Activated CD8-positive, alpha-beta T cell treated with anti-CD3 and anti-CD28 coated beads for 36 hours (primary cell): ENCODE data around the gene TBC1D22A. TPM values are rescaled to one million over a fixed set of nuclear protein-coding genes. Genes with fewer than 3 reads are reported as not detected.

Experiments used
- ATAC-seq: fragments of 200-7000 bp; cut with Tn5 transposase; one replicate; pipeline ENCODE4 v1.10.0; 2021; ENCODE audit warnings: mild to moderate bottlenecking, moderate library complexity
- CTCF ChIA-PET: fragments of 350-600 bp; sonication (Branson Sonifier 250); formaldehyde crosslinking; loops from one replicate; lab custom pipeline; 2021; ENCODE audit warnings: antibody characterized with exemption; lab: Charles Lee
- POLR2A ChIA-PET: fragments of 350-600 bp; sonication (Branson Sonifier 250); formaldehyde crosslinking; loops from one replicate; lab custom pipeline; 2021; ENCODE audit warnings: antibody characterized with exemption; lab: Charles Lee
- DNase-seq: peaks from one replicate; pipeline ENCODE4 v3.0.0-alpha.2; 2020
- H3K27ac Mint-ChIP-seq: one replicate; pipeline ENCODE4 v1.8.0; 2021; ENCODE audit warnings: mild to moderate bottlenecking, mixed read lengths
- H3K27me3 Mint-ChIP-seq: one replicate; pipeline ENCODE4 v1.8.0; 2021; ENCODE audit warnings: mixed read lengths
- H3K36me3 Mint-ChIP-seq: one replicate; pipeline ENCODE4 v1.8.0; 2021; ENCODE audit warnings: low read depth, mixed read lengths
- H3K4me1 Mint-ChIP-seq: one replicate; pipeline ENCODE4 v1.8.0; 2021; ENCODE audit warnings: low read depth, mixed read lengths
- H3K4me3 Mint-ChIP-seq: one replicate; pipeline ENCODE4 v1.8.0; 2021; ENCODE audit warnings: mild to moderate bottlenecking, moderate library complexity, mixed read lengths
- H3K9me3 Mint-ChIP-seq: one replicate; pipeline ENCODE4 v1.8.0; 2021; ENCODE audit warnings: mixed read lengths
- intact Hi-C: fragments of 100-400 bp; cut with micrococcal nuclease; formaldehyde crosslinking; loops from one replicate; pipeline ENCODE4 v1.10.0; 2022
- total RNA-seq, 2 experiments: library from RNA; stranded (reverse); gene quantifications; one replicate each; pipeline ENCODE4 v1.2.3, GENCODE V29; 2021
- TF ChIP-seq, protein P1 (sequence below): fragments of 200-600 bp; IDR thresholded peaks from one replicate; pipeline ENCODE4 v1.8.0; 2022; ENCODE audit warnings: antibody characterized with exemption, mild to moderate bottlenecking

Gene TBC1D22A
- total RNA-seq, 2 experiments from 2014 or later: 41.0 to 42.8 TPM

DNA sequence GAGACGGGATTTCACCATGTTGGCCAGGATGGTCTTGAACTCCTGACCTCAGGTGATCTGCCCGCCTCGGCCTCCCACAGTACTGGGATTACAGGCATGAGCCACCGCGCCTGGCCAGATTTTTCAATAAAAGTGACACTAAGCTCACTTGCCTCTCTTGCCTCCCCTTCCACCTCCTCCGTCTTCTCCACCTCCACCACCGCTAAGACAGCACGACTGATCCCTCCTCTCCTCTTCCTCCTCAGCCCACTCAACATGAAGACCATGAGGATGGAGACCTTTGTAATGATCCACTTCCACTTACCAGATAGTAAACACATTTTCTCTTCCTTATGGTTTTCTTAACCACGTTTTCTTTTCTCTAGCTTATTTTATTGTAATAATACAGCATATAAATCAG is 38.6 kb upstream of the TBC1D22A start:
- H3K4me1 Mint-ChIP-seq: peaks cover 31% of the 10 kb centered on the region
- no peak for ATAC-seq
- no peaks in the 10 kb centered on the region for H3K9me3 Mint-ChIP-seq
- intact Hi-C loops: no loop called here
- no peak overlapping the region for H3K4me3 Mint-ChIP-seq
- TF ChIP-seq, protein P1, sequence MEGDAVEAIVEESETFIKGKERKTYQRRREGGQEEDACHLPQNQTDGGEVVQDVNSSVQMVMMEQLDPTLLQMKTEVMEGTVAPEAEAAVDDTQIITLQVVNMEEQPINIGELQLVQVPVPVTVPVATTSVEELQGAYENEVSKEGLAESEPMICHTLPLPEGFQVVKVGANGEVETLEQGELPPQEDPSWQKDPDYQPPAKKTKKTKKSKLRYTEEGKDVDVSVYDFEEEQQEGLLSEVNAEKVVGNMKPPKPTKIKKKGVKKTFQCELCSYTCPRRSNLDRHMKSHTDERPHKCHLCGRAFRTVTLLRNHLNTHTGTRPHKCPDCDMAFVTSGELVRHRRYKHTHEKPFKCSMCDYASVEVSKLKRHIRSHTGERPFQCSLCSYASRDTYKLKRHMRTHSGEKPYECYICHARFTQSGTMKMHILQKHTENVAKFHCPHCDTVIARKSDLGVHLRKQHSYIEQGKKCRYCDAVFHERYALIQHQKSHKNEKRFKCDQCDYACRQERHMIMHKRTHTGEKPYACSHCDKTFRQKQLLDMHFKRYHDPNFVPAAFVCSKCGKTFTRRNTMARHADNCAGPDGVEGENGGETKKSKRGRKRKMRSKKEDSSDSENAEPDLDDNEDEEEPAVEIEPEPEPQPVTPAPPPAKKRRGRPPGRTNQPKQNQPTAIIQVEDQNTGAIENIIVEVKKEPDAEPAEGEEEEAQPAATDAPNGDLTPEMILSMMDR: no peak
- no peak for DNase-seq
- ChIA-PET POLR2A (no interaction called here), CTCF (no interaction called here)
- H3K36me3 Mint-ChIP-seq: peaks cover 16% of the 10 kb centered on the region
- H3K27ac Mint-ChIP-seq: no peak overlapping the region
- H3K27me3 Mint-ChIP-seq: no peaks in the 10 kb centered on the region

DNA sequence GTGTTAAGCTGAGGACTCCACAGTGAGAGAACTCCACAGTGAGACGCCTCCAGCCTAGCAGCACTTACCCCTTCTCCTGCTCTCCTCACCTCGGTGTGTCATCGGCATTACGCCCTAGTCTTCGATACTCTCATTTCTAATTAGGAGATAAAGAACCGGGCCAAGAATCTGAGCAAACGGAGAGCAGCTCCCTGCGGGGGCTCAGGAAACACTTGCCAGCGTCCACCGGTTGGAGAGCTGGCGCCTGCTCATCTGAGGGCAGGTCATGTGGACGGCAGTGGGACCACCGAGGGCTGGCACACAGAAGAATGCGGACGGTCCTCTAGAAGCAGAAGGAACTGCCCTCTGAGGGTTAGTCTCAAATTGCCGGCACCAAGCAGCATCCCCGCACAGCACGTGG is 37.4 kb upstream of the TBC1D22A start:
- DNase-seq (no peak), ATAC-seq (no peak)
- intact Hi-C loops: no loop called here
- Mint-ChIP-seq H3K4me3 (no peak overlapping the region), H3K36me3 (peaks cover 14% of the 10 kb centered on the region), H3K9me3 (no peaks in the 10 kb centered on the region), H3K27me3 (no peaks in the 10 kb centered on the region), H3K27ac (no peak overlapping the region), H3K4me1 (peaks cover 34% of the 10 kb centered on the region)
- TF ChIP-seq, protein P1: no peak
- ChIA-PET CTCF (interaction anchor here (0.9 to 1.0 kb wide), 2 partner anchors 34 to 183 kb away, joined by 3 read pairs; no protein-coding TSS in a partner anchor), POLR2A (no interaction called here)

- intact Hi-C loops: no loop called here
- Mint-ChIP-seq H3K4me1 (peaks cover 46% of the 10 kb centered on the region), H3K9me3 (no peaks in the 10 kb centered on the region), H3K36me3 (peaks cover 13% of the 10 kb centered on the region), H3K27me3 (no peaks in the 10 kb centered on the region), H3K4me3 (no peak overlapping the region), H3K27ac (peak overlapping the region; percentile 10)
- no peak for ATAC-seq
- no peak for DNase-seq
- ChIA-PET CTCF (interaction anchor here (0.7 to 0.9 kb wide), 2 partner anchors 10 to 33 kb away, joined by 3 read pairs; no protein-coding TSS in a partner anchor), POLR2A (interaction anchor here (0.7 kb wide), 1 partner anchor 10 kb away, joined by 3 read pairs; no protein-coding TSS in a partner anchor)
- TF ChIP-seq, protein P1: no peak
Measured at GRCh38 chr22:46726066-46726985, 36.1 kb upstream of the TBC1D22A start.

DNA sequence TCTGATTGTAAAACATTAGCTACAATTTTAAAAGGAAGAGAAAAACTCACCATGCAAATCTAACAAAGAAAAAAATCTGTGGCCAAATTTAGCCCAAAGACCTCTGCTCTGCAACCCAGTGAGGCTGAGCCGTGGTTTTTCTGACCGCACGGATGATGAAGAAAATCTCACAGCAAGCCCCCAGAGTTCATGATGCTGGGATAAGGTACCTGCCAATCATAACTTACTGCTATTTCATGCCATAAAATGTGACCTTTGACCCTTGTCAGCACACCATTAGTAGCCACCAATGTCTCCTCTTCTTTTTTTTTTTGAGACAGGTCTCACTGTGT is 35.5 kb upstream of the TBC1D22A start:
- Mint-ChIP-seq H3K27ac (no peak overlapping the region), H3K4me1 (peaks cover 50% of the 10 kb centered on the region), H3K27me3 (no peaks in the 10 kb centered on the region), H3K4me3 (no peak overlapping the region), H3K36me3 (peaks cover 18% of the 10 kb centered on the region), H3K9me3 (no peaks in the 10 kb centered on the region)
- intact Hi-C loops: no loop called here
- DNase-seq (no peak), ATAC-seq (no peak)
- TF ChIP-seq, protein P1: no peak
- POLR2A ChIA-PET: interaction anchor here (0.7 kb wide), 1 partner anchor 9 kb away, joined by 3 read pairs; no protein-coding TSS in a partner anchor
- CTCF ChIA-PET: interaction anchor here (0.7 kb wide), 1 partner anchor 9 kb away, joined by 3 read pairs; no protein-coding TSS in a partner anchor
